ENCODE data around the gene SUPT5H.
A peak's percentile ranks its signal among the peaks of the same experiment; 100 is the strongest.

The SUPT5H gene

DNA sequence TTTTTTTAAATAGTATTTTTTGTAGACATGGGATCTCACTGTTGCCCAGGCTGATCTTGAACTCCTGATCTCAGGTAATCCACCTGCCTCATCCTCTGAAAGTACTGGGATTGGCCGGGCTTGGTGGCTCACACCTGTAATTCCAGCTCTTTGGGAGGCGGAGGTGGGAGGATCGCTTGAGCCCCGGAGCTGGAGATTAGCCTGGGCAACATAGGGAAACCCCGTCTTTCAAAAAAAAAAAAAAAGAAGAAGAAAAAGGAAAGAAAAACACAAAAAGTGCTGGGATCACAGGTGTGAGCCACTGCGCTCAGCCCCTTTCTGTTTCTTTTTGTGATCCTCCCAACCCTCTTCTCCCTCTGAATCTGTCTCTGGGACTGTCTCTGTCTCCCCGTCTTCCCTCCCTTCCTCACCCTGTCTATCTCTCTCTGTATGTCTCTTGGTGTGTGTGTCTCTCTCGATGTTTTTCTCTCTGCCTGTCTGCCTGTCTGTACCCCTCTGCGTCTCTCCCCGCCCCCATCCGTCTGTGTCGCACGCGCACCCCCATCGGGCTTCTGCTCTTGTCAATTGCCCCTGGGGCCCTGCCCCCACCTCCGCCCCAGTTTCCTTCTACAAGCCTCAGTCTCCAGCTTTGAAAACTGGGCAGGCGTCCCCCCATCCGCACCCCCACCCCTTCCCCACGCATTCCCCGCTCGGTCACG, 39.3 kb upstream of the SUPT5H start:
- peak; percentile 78 to 84 (median 83) for DNase-seq
- H3K27ac Mint-ChIP-seq, result peak overlapping the region; percentile 100
- H3K27me3 Mint-ChIP-seq, result peaks cover 0 to 12% of the 10 kb centered on the region in 2 donors
- ATAC-seq (replicated peaks), result peak; percentile 3
- peaks cover 56% of the 10 kb centered on the region in 2 donors for H3K4me1 Mint-ChIP-seq (ENCODE audit: low read depth in 2 of 2)
- H3K36me3 Mint-ChIP-seq (ENCODE audit: insufficient read depth), result peaks cover 99% of the 10 kb centered on the region
- no peaks in the 10 kb centered on the region for H3K9me3 Mint-ChIP-seq
- H3K4me3 Mint-ChIP-seq, result peak overlapping the region; percentile 87 to 99

DNA sequence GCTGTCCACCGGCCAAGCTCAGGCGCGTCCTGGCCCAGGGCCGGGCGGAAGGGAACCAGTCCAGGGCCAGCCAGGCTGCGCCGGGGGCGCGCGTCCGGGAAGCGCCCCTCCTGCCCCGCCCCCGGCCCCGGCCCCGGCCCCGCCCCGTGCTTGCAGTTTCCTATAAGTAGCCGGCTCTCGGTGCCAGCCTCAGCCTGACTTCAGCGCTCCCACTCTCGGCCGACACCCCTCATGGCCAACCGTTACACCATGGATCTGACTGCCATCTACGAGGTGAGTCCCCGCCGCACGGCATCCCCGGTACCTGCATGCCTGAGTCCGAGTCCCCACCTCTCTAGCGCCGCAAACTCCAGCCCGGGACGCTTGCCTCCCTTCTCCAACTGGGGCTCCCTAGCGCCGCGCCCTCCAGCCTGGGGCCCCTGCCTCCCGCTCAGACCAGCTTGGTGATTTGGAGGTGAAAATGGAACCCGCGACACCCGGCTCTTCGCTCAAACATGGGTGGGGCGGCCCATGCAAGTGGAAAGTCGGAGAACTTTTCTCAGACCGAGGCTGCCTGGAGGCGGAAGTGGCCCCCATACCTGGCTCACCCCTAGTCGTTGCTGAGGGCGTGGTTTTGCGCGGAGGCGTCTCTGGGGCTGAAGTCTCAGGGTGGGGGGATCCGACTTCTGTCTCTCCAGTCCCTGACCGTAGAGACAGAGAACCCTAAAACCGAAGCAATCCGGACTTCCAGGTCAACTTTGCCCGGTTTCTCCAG, 38.5 kb upstream of the SUPT5H start, which contains the start of gene ZFP36:
ZFP36 (plus strand) TSS at position 192 of the 754 bp plus-strand sequence; CDS start at position 250, 58 bp downstream.
- peak within 1 kb of the TSS; percentile 87 to 99 for H3K4me3 Mint-ChIP-seq
- peak; percentile 11 for ATAC-seq (replicated peaks)
- H3K9me3 Mint-ChIP-seq, result no peaks in the 10 kb centered on the region
- peaks cover 54 to 56% of the 10 kb centered on the region in 2 donors for H3K4me1 Mint-ChIP-seq (ENCODE audit: low read depth in 2 of 2)
- H3K27ac Mint-ChIP-seq, result peak within 1 kb of the TSS; percentile 100
- H3K27me3 Mint-ChIP-seq, result peaks cover 0 to 13% of the 10 kb centered on the region in 2 donors
- peaks cover 99% of the 10 kb centered on the region for H3K36me3 Mint-ChIP-seq (ENCODE audit: insufficient read depth)
- DNase-seq, result peak; percentile 85 to 88 (median 85)

DNA sequence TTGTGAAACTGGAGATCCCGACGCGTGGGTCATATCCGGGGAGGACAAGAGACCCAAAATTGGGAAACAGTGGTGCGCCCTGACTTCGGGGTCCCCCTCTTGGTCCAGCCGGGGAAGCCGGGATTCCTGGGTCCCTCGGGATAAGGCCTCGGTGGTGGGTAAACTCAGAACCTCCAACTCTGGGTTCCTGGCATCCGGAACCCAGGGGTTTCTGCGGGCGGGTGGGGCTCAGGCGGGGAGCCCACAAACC, 38.0 kb upstream of the SUPT5H start:
- peaks cover 0 to 18% of the 10 kb centered on the region in 2 donors for H3K27me3 Mint-ChIP-seq
- H3K27ac Mint-ChIP-seq, result peak overlapping the region; percentile 100
- H3K9me3 Mint-ChIP-seq, result peaks cover 0 to 1% of the 10 kb centered on the region in 2 donors
- ATAC-seq (replicated peaks), result no peak
- DNase-seq, result no peak
- H3K4me3 Mint-ChIP-seq, result peak overlapping the region; percentile 87 to 99
- peaks cover 99% of the 10 kb centered on the region for H3K36me3 Mint-ChIP-seq (ENCODE audit: insufficient read depth)
- H3K4me1 Mint-ChIP-seq (ENCODE audit: low read depth in 2 of 2), result peaks cover 55% of the 10 kb centered on the region in 2 donors

DNA sequence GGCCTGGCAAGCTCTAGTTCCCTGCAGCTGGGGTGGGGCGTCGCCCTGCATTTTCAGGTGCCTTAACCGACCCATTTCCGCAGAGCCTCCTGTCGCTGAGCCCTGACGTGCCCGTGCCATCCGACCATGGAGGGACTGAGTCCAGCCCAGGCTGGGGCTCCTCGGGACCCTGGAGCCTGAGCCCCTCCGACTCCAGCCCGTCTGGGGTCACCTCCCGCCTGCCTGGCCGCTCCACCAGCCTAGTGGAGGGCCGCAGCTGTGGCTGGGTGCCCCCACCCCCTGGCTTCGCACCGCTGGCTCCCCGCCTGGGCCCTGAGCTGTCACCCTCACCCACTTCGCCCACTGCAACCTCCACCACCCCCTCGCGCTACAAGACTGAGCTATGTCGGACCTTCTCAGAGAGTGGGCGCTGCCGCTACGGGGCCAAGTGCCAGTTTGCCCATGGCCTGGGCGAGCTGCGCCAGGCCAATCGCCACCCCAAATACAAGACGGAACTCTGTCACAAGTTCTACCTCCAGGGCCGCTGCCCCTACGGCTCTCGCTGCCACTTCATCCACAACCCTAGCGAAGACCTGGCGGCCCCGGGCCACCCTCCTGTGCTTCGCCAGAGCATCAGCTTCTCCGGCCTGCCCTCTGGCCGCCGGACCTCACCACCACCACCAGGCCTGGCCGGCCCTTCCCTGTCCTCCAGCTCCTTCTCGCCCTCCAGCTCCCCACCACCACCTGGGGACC, 37.6 kb upstream of the SUPT5H start:
- peak overlapping the region; percentile 87 to 99 for H3K4me3 Mint-ChIP-seq
- DNase-seq (peak; percentile 62 to 69 (median 62)), ATAC-seq (replicated peaks) (no peak)
- peak overlapping the region; percentile 100 for H3K27ac Mint-ChIP-seq
- peaks cover 0 to 18% of the 10 kb centered on the region in 2 donors for H3K27me3 Mint-ChIP-seq
- H3K4me1 Mint-ChIP-seq (ENCODE audit: low read depth in 2 of 2), result peaks cover 53% of the 10 kb centered on the region in 2 donors
- H3K9me3 Mint-ChIP-seq, result peaks cover 0 to 1% of the 10 kb centered on the region in 2 donors
- H3K36me3 Mint-ChIP-seq (ENCODE audit: insufficient read depth), result peaks cover 99% of the 10 kb centered on the region

DNA sequence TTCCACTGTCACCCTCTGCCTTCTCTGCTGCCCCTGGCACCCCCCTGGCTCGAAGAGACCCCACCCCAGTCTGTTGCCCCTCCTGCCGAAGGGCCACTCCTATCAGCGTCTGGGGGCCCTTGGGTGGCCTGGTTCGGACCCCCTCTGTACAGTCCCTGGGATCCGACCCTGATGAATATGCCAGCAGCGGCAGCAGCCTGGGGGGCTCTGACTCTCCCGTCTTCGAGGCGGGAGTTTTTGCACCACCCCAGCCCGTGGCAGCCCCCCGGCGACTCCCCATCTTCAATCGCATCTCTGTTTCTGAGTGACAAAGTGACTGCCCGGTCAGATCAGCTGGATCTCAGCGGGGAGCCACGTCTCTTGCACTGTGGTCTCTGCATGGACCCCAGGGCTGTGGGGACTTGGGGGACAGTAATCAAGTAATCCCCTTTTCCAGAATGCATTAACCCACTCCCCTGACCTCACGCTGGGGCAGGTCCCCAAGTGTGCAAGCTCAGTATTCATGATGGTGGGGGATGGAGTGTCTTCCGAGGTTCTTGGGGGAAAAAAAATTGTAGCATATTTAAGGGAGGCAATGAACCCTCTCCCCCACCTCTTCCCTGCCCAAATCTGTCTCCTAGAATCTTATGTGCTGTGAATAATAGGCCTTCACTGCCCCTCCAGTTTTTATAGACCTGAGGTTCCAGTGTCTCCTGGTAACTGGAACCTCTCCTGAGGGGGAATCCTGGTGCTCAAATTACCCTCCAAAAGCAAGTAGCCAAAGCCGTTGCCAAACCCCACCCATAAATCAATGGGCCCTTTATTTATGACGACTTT, 36.8 kb upstream of the SUPT5H start:
- H3K36me3 Mint-ChIP-seq (ENCODE audit: insufficient read depth), result peaks cover 96% of the 10 kb centered on the region
- H3K4me3 Mint-ChIP-seq, result peak overlapping the region; percentile 87 to 99
- peak overlapping the region; percentile 100 for H3K27ac Mint-ChIP-seq
- DNase-seq (peak; percentile 48 to 60 (median 52)), ATAC-seq (replicated peaks) (no peak)
- H3K9me3 Mint-ChIP-seq, result peaks cover 0 to 1% of the 10 kb centered on the region in 2 donors
- peaks cover 49 to 55% of the 10 kb centered on the region in 2 donors for H3K4me1 Mint-ChIP-seq (ENCODE audit: low read depth in 2 of 2)
- peaks cover 0 to 18% of the 10 kb centered on the region in 2 donors for H3K27me3 Mint-ChIP-seq

DNA sequence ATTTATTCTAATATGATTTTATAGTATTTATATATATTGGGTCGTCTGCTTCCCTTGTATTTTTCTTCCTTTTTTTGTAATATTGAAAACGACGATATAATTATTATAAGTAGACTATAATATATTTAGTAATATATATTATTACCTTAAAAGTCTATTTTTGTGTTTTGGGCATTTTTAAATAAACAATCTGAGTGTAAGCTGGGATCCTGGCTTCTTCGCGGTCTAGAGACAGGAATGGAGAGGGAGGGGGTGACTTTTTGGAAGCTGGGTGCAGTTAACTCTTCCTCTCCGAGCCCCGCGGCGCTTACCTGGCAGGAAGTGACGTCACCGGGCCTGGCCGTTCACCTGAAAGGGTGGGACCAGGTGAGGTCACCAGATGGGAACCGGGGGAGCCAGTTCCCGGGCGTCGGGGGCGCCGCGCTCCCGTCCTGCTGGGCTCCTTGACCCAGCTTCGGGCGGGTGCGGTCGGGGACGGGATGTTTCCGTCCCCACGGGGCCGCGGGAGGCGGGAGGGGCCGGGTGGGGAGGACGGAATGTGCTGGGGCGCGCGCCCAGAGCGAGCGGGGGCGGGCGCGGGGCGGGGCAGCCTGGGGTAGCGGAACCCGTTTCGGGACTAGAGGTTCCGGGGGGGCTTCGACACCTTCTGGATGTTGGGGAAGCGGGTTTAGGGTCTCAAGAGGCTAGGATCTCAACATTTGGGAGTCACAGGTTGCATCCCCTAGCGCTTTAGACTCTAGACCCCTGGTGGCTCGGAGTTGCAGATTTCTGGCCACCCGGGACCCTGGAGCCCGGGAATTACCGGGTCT, 36.0 kb upstream of the SUPT5H start:
- peak overlapping the region; percentile 100 for H3K27ac Mint-ChIP-seq
- DNase-seq (peak; percentile 78 to 84 (median 82)), ATAC-seq (replicated peaks) (peak; percentile 8)
- peaks cover 0 to 18% of the 10 kb centered on the region in 2 donors for H3K27me3 Mint-ChIP-seq
- H3K4me3 Mint-ChIP-seq, result peak overlapping the region; percentile 87 to 99
- peaks cover 53 to 59% of the 10 kb centered on the region in 2 donors for H3K4me1 Mint-ChIP-seq (ENCODE audit: low read depth in 2 of 2)
- peaks cover 94% of the 10 kb centered on the region for H3K36me3 Mint-ChIP-seq (ENCODE audit: insufficient read depth)
- H3K9me3 Mint-ChIP-seq, result peaks cover 0 to 1% of the 10 kb centered on the region in 2 donors

DNA sequence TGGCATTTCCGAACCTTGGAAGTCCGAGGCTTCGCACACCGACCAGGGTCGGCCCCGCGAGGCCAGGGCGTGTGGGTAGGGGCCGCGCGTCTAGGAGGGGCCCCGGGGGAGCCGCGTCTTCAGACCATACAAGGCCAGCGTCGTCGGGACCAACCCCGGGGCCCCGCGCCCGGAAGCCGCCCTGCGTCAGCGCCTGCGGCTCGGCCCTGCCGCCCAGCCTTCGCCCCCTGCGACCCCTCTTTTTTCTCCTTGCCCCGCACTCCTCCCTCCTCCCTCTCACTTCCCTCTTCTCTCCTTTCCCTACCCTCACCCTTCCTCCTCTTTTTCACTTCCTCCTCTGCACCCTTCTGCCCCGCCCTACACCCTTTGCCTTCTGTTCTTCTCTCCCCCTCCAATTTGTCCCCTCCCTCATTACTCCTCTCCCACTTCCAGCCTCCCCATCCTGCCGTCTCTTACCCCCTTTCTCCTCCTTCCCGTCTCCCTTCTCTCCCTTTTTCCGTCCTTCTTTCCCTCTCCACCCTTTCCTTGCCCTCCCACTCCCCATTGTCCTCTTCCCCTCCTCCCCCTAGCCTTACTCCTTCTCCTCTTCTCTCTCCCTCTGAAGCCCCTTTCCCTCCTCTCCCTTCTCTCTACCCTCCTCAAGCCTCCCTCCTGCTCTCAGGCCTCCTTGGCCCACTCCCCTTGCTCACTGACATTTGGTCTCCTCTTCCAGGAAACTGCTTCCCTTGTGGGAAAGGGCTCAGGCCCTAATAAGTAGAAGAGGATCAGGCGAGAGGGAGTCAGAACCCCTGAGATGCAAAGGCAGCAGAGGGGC, 35.2 kb upstream of the SUPT5H start:
- DNase-seq (peak; percentile 71 to 77 (median 74)), ATAC-seq (replicated peaks) (peak; percentile 27)
- peak overlapping the region; percentile 87 to 99 for H3K4me3 Mint-ChIP-seq
- peaks cover 0 to 1% of the 10 kb centered on the region in 2 donors for H3K9me3 Mint-ChIP-seq
- peaks cover 0 to 18% of the 10 kb centered on the region in 2 donors for H3K27me3 Mint-ChIP-seq
- H3K36me3 Mint-ChIP-seq (ENCODE audit: insufficient read depth), result peaks cover 90% of the 10 kb centered on the region
- H3K27ac Mint-ChIP-seq, result peak overlapping the region; percentile 100
- peaks cover 54 to 62% of the 10 kb centered on the region in 2 donors for H3K4me1 Mint-ChIP-seq (ENCODE audit: low read depth in 2 of 2)

DNA sequence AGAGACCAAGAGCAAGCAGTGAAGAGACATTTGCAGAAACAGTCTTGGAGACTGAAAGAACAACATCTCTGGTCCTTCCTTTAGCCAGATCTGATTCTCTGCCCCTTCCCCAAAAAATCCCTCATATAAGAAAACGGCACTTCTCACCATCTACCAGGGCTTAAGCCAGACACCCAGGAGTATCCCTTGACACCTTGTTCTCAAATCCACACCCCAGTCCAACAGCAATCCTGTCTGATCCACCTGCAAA, 34.6 kb upstream of the SUPT5H start:
- Mint-ChIP-seq H3K27me3 (peaks cover 0 to 18% of the 10 kb centered on the region in 2 donors), H3K4me3 (peak overlapping the region; percentile 87 to 99), H3K4me1 (ENCODE audit: low read depth in 2 of 2) (peaks cover 52 to 62% of the 10 kb centered on the region in 2 donors), H3K9me3 (peaks cover 0 to 1% of the 10 kb centered on the region in 2 donors), H3K27ac (peak overlapping the region; percentile 100), H3K36me3 (ENCODE audit: insufficient read depth) (peaks cover 91% of the 10 kb centered on the region)
- no peak for DNase-seq
- ATAC-seq (replicated peaks), result no peak

DNA sequence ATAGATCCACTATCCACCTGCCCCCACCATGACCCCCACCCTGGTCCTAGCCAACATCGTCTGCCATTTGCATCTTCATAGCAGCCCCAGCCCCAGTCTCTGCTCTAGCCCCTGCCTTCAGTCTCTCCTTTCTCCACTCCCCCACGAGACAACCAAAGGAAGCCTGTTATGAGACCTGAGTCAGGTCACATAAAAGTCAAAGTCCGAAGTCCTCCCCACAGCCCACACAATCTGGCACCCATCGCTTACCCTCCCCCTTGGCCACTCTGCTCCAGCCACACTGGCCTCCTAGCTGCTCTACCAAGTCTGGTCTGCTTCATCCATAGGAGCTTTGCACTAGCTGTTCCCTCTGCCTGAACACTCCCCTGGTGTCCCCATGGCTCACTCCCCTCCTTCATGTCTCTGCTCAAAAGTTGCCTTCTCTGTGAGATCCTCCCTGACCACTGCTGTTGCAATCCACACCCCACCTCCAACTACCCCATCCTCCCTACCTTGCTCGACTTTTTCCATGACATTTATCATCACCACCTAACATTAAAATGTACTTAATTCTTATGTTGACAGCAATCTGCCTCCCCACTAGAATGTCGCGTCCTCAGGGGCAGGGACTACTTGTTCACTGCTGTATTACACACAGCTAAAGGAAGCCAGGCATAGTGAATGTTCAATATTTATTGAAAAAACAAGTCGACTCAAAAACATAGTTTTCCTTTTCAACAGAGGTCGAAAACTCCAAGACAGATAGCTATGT, 34.1 kb upstream of the SUPT5H start:
- Mint-ChIP-seq H3K27me3 (peaks cover 0 to 18% of the 10 kb centered on the region in 2 donors), H3K36me3 (ENCODE audit: insufficient read depth) (peaks cover 91% of the 10 kb centered on the region), H3K27ac (peak overlapping the region; percentile 100), H3K9me3 (peaks cover 0 to 1% of the 10 kb centered on the region in 2 donors), H3K4me3 (peak overlapping the region; percentile 87 to 99), H3K4me1 (ENCODE audit: low read depth in 2 of 2) (peaks cover 49 to 60% of the 10 kb centered on the region in 2 donors)
- no peak for ATAC-seq (replicated peaks)
- DNase-seq, result peak in 2 of 3 experiments; percentile 32 to 46

DNA sequence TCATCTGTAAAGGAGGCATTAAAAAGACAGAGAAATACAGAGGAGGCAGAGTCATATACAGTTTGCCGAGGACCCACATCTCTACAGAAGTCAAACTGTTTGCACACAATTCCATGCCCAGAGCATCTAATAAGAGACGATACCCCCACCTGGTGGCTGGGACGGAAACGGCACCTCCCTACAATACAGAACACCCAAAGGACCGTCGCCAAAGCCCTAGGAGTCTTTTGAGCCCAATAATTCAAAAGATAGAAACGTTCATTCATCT, 33.6 kb upstream of the SUPT5H start:
- Mint-ChIP-seq H3K4me1 (ENCODE audit: low read depth in 2 of 2) (peaks cover 47 to 58% of the 10 kb centered on the region in 2 donors), H3K27me3 (peaks cover 0 to 18% of the 10 kb centered on the region in 2 donors), H3K36me3 (ENCODE audit: insufficient read depth) (peaks cover 86% of the 10 kb centered on the region), H3K4me3 (peak overlapping the region; percentile 87 to 99), H3K27ac (peak overlapping the region; percentile 100), H3K9me3 (peaks cover 0 to 1% of the 10 kb centered on the region in 2 donors)
- ATAC-seq (replicated peaks) (peak; percentile 41), DNase-seq (peak; percentile 89 to 95 (median 94))

All from effector memory CD8-positive, alpha-beta T cell (primary cell).